Naive thymus-derived CD4-positive, alpha-beta T cell (primary cell): ENCODE measurements around the gene CHKB. TPM values are rescaled to one million over a fixed set of nuclear protein-coding genes. Genes with fewer than 3 reads are reported as not detected.

Source experiments
- ATAC-seq: fragments of 150-1000 bp; cut with Tn5 transposase; 2 replicates; pipeline ENCODE4 v1.10.0; 2021; ENCODE audit warnings: mild to moderate bottlenecking, moderate library complexity
- CTCF ChIA-PET: fragments of 350-600 bp; sonication (Branson Sonifier 250); formaldehyde crosslinking; loops from one replicate; lab custom pipeline; 2021; ENCODE audit warnings: antibody characterized with exemption; lab: Charles Lee
- POLR2A ChIA-PET: fragments of 350-600 bp; sonication (Branson Sonifier 250); formaldehyde crosslinking; loops from one replicate; lab custom pipeline; 2021; ENCODE audit warnings: antibody characterized with exemption, inconsistent platforms; lab: Charles Lee
- DNase-seq, 9 donors: peaks; one replicate each; pipeline versions ENCODE4 v3.0.0 to v3.0.0-alpha.2; 2020 to 2022; ENCODE audit warnings: mixed read lengths in 1 of 9
- H3K27ac ChIP-seq: one replicate; pipeline ENCODE4 v1.7.0; 2013; ENCODE audit warnings: mild to moderate bottlenecking, low read depth, low read length, moderate library complexity
- H3K27me3 ChIP-seq, 2 donors: one replicate each; pipeline ENCODE4 v1.7.0; 2013; ENCODE audit warnings: low read length in 2 of 2, mild to moderate bottlenecking in 2 of 2, moderate library complexity in 2 of 2; ENCODE audit not compliant: control insufficient read depth in 2 of 2, insufficient read depth in 2 of 2
- H3K36me3 ChIP-seq, 3 experiments: 1 replicate in 2 of 3; 2 replicates in 1 of 3; pipeline ENCODE4 v1.7.0; 2013; ENCODE audit warnings: low read length in 3 of 3, mild to moderate bottlenecking in 3 of 3, moderate library complexity in 1 of 3; ENCODE audit not compliant: insufficient read depth in 3 of 3, control insufficient read depth in 2 of 3
- H3K4me1 ChIP-seq, 2 donors: one replicate each; pipeline ENCODE4 v1.7.0; 2013; ENCODE audit warnings: low read length in 2 of 2, mild to moderate bottlenecking in 2 of 2, moderate library complexity in 1 of 2; ENCODE audit not compliant: control insufficient read depth in 2 of 2, insufficient read depth in 2 of 2
- H3K4me3 ChIP-seq: 2 replicates; pipeline ENCODE4 v1.7.0; 2013; ENCODE audit warnings: mild to moderate bottlenecking, low read length
- H3K9me3 ChIP-seq, 3 experiments: 1 replicate in 2 of 3; 2 replicates in 1 of 3; pipeline ENCODE4 v1.7.0; 2013; ENCODE audit warnings: low read length in 3 of 3; ENCODE audit not compliant: control insufficient read depth in 2 of 3
- H3K27ac Mint-ChIP-seq, 9 donors: one replicate each; pipeline ENCODE4 v1.8.0; 2020 to 2022; ENCODE audit warnings: mixed read lengths in 9 of 9, mild to moderate bottlenecking in 8 of 9, moderate library complexity in 5 of 9, inconsistent platforms in 2 of 9
- H3K27me3 Mint-ChIP-seq, 5 donors: one replicate each; pipeline ENCODE4 v1.8.0; 2021 to 2022; ENCODE audit warnings: mixed read lengths in 5 of 5, mild to moderate bottlenecking in 1 of 5
- H3K36me3 Mint-ChIP-seq, 5 donors: one replicate each; pipeline ENCODE4 v1.8.0; 2020 to 2022; ENCODE audit warnings: mixed read lengths in 5 of 5, mild to moderate bottlenecking in 3 of 5, inconsistent platforms in 1 of 5
- H3K4me1 Mint-ChIP-seq, 7 donors: one replicate each; pipeline ENCODE4 v1.8.0; 2020 to 2022; ENCODE audit warnings: mixed read lengths in 7 of 7, mild to moderate bottlenecking in 3 of 7, inconsistent platforms in 1 of 7
- H3K4me3 Mint-ChIP-seq, 10 donors: one replicate each; pipeline ENCODE4 v1.8.0; 2020 to 2022; ENCODE audit warnings: mild to moderate bottlenecking in 10 of 10, mixed read lengths in 10 of 10, moderate library complexity in 6 of 10, inconsistent platforms in 2 of 10
- H3K9me3 Mint-ChIP-seq, 11 donors: one replicate each; pipeline ENCODE4 v1.8.0; 2020 to 2022; ENCODE audit warnings: mixed read lengths in 11 of 11, mild to moderate bottlenecking in 4 of 11, inconsistent platforms in 1 of 11, moderate library complexity in 1 of 11
- intact Hi-C, 2 donors: fragments of 100-400 bp; cut with micrococcal nuclease; formaldehyde crosslinking; loops; one replicate each; pipeline ENCODE4 v1.15.1; 2023
- polyA plus RNA-seq, 2 donors: library from polyadenylated mRNA; unstranded; fragments of 300-500 nt; fragmentation: Illumina TruSeq; gene quantifications; one replicate each; pipeline ENCODE4 v1.2.3, GENCODE V29; 2021
- total RNA-seq, 6 experiments: library from RNA in 5 of 6; stranded (reverse) in 5 of 6; gene quantifications; 1 replicate in 5 of 6; 2 replicates in 1 of 6; pipeline ENCODE4 v1.2.3 and lab custom pipeline; 2021 to 2026

Gene CHKB
- total and polyA plus RNA-seq, 7 experiments from 2014 or later, result 24.2 to 214 (median 158) TPM

DNA sequence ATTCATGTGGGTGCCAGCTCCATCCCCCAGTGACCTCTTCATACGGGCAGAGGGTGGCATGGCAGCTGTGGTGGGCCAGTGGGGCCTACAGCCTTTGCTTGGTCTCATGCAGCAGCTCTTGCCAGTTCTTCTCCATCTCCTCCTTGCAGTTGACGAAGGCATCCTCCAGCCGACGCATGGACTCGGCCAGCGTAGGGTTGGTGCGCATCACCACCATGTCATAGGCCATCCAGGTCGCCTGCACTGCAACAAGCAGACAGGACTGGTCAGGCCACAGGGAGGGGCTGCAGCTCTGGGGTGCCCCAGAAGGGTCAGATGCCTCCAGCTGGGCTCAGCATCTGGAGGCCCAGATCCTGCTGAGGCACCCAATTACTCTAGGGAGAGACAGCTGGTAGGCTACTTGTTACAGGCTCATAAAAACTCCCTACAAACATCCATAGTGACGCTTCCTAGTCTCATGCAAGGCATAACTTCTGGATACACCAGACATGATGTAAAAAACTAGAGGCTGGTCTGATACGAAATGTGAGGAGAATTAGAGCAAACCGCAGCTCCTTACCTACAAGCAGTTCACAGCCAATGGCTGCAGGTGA, 31.4 kb downstream of the CHKB start:
- Mint-ChIP-seq H3K36me3 (peaks cover 0 to 10% (median 0%) of the 10 kb centered on the region in 5 donors), H3K27ac (peak overlapping the region in 6 of 9 donors; percentile 25 to 87 (median 70)), H3K4me1 (peaks cover 16 to 22% (median 17%) of the 10 kb centered on the region in 7 donors), H3K27me3 (peaks cover 0 to 5% (median 0%) of the 10 kb centered on the region in 5 donors), H3K4me3 (peak overlapping the region in 8 of 10 donors; percentile 32 to 88 (median 50)), H3K9me3 (peaks cover 0 to 2% (median 0%) of the 10 kb centered on the region in 11 donors)
- ATAC-seq (no peak), DNase-seq (no peak)
- Histone ChIP-seq H3K9me3 (no peaks in the 10 kb centered on the region), H3K4me3 (no peak overlapping the region), H3K27me3 (no peaks in the 10 kb centered on the region), H3K36me3 (no peaks in the 10 kb centered on the region), H3K27ac (no peak overlapping the region), H3K4me1 (peaks cover 14 to 22% of the 10 kb centered on the region in 2 donors)
- ChIA-PET POLR2A (interaction anchor here (0.6 to 6.3 kb wide), 7 partner anchors 8 to 40 kb away, joined by 3 to 77 read pairs (median 5); partner anchors contain the start of genes SCO2, SYCE3 and TYMP), CTCF (interaction anchor here (0.7 to 4.3 kb wide), 5 partner anchors 9 to 70 kb away, joined by 3 to 31 read pairs (median 3); partner anchors contain the start of gene SCO2)
- intact Hi-C loops, result no loop called here

DNA sequence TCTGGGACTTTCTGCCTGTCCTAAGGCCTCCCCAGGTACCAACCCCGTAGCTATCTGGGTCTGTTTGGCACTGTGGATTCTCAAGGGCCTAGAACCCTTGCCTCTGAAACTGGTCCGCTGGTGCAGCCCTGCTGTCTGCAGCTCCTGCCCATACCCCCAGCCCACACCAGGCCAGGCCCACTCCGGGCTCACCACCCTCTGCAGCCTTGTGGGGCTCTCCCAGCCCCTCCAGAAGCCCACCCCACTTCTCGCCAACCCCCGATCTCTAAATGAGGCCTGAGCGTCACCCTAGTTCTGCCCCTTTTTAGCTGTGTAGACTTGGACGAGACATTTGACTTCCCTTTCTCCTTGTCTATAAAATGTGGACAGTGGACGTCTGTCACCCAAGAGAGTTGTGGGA, 32.3 kb downstream of the CHKB start:
- Mint-ChIP-seq H3K9me3 (peaks cover 0 to 2% (median 0%) of the 10 kb centered on the region in 11 donors), H3K4me1 (peaks cover 20 to 30% (median 25%) of the 10 kb centered on the region in 7 donors), H3K36me3 (peaks cover 0 to 10% (median 0%) of the 10 kb centered on the region in 5 donors), H3K27me3 (peaks cover 0 to 3% (median 0%) of the 10 kb centered on the region in 5 donors), H3K4me3 (peak overlapping the region; percentile 69 to 88 (median 82)), H3K27ac (peak overlapping the region; percentile 8 to 89 (median 80))
- ATAC-seq (no peak), DNase-seq (no peak)
- no peak overlapping the region for H3K27ac ChIP-seq
- H3K4me1 ChIP-seq, result peaks cover 18 to 30% of the 10 kb centered on the region in 2 donors
- no peaks in the 10 kb centered on the region for H3K36me3 ChIP-seq
- no peaks in the 10 kb centered on the region for H3K27me3 ChIP-seq
- intact Hi-C loops, result no loop called here
- ChIA-PET POLR2A (interaction anchor here (0.7 to 6.3 kb wide), 9 partner anchors 9 to 70 kb away, joined by 3 to 77 read pairs (median 4); partner anchors contain the start of genes SCO2, SYCE3 and TYMP), CTCF (interaction anchor here (0.7 to 4.3 kb wide), 4 partner anchors 15 to 71 kb away, joined by 3 to 31 read pairs (median 3); partner anchors contain the start of gene SCO2)
- no peaks in the 10 kb centered on the region for H3K9me3 ChIP-seq
- H3K4me3 ChIP-seq, result no peak overlapping the region

- H3K4me1 Mint-ChIP-seq, result peaks cover 31 to 43% (median 33%) of the 10 kb centered on the region in 7 donors
Measured at GRCh38 chr22:50548921-50549790, 33.5 kb downstream of the CHKB start.

DNA sequence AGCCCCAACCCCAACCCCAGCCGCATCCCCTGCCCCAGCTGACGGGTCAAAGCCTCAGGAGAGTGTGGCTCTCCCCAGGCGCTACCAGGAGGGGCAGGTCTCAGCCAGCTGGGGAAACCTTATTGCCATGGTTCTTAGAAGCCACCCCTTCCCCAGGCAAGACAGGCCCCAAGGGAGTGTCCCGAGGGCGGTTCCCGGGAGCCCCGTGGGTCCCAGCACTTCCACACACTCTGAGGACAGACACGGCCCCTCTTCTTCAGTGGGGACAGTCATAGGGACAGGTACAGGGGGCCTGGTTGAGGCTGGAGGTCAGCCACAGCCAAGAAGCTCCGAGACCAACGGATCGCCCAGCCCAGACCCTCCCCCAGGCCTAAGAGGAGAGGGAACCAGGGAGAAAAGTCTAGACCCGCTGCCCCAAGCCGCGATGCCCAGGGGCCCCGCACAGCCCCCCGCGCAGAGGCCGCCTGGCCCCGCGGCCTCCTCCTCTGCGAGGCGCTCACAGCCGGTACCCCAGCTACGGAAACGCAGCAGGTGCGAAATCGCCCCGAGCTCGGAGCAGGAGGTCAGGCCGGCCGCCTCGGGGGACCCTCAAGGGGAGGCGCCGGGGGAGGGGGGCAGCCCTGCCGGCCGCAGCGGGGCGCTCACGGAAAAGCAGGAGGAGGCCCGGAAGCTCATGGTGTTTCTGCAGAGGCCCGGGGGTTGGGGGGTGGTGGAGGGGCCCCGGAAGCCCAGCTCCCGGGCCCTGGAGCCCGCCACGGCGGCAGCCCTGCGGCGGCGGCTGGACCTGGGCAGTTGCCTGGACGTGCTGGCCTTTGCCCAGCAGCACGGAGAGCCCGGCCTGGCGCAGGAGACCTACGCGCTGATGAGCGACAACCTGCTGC, 34.4 kb downstream of the CHKB start:
- Histone ChIP-seq H3K4me3 (peak overlapping the region; percentile 69), H3K4me1 (peaks cover 35 to 46% of the 10 kb centered on the region in 2 donors), H3K9me3 (no peaks in the 10 kb centered on the region), H3K27me3 (no peaks in the 10 kb centered on the region), H3K27ac (peak overlapping the region; percentile 90), H3K36me3 (no peaks in the 10 kb centered on the region)
- Mint-ChIP-seq H3K36me3 (peaks cover 0 to 10% (median 0%) of the 10 kb centered on the region in 5 donors), H3K9me3 (peaks cover 0 to 2% (median 0%) of the 10 kb centered on the region in 11 donors), H3K27ac (peak overlapping the region; percentile 62 to 92 (median 79)), H3K4me1 (peaks cover 31 to 43% (median 33%) of the 10 kb centered on the region in 7 donors), H3K4me3 (peak overlapping the region; percentile 55 to 88 (median 68)), H3K27me3 (no peaks in the 10 kb centered on the region)
- ChIA-PET CTCF (interaction anchor here (0.7 to 4.3 kb wide), 10 partner anchors 9 to 304 kb away, joined by 3 to 31 read pairs (median 4); partner anchors contain the start of genes SCO2 and TUBGCP6), POLR2A (interaction anchor here (0.6 to 6.3 kb wide), 21 partner anchors 10 to 91 kb away, joined by 3 to 77 read pairs (median 5); partner anchors contain the start of genes ARSA, LMF2, NCAPH2 and SCO2)
- peak in 8 of 9 donors; percentile 55 to 76 (median 68) for DNase-seq
- intact Hi-C loops, result loop anchor here (1.0 kb wide), 4 partner anchors 9 to 72 kb away; partner anchors contain the start of genes CHKB (in 2 of the 2) and SYCE3 (in 1 of the 2)
- peak; percentile 65 for ATAC-seq

More at GRCh38 chr22:50548921-50549790, 33.5 kb downstream of the CHKB start:
- intact Hi-C loops, result loop anchor here (1.0 kb wide), 4 partner anchors 10 to 71 kb away; partner anchors contain the start of genes CHKB (in 2 of the 2) and SYCE3 (in 1 of the 2)
- Mint-ChIP-seq H3K27ac (peak overlapping the region; percentile 40 to 87 (median 84)), H3K36me3 (peaks cover 0 to 10% (median 0%) of the 10 kb centered on the region in 5 donors), H3K9me3 (peaks cover 0 to 2% (median 0%) of the 10 kb centered on the region in 11 donors), H3K27me3 (no peaks in the 10 kb centered on the region), H3K4me3 (peak overlapping the region; percentile 64 to 88 (median 82))
- H3K27ac ChIP-seq, result peak overlapping the region; percentile 90
- peaks cover 30 to 42% of the 10 kb centered on the region in 2 donors for H3K4me1 ChIP-seq
- no peaks in the 10 kb centered on the region for H3K9me3 ChIP-seq
- peak overlapping the region; percentile 69 for H3K4me3 ChIP-seq
- no peaks in the 10 kb centered on the region for H3K27me3 ChIP-seq
- DNase-seq, result no peak
- no peaks in the 10 kb centered on the region for H3K36me3 ChIP-seq
- ChIA-PET CTCF (interaction anchor here (1.0 to 4.3 kb wide), 7 partner anchors 10 to 305 kb away, joined by 3 to 31 read pairs (median 7); partner anchors contain the start of genes SCO2 and TUBGCP6), POLR2A (interaction anchor here (0.7 to 6.3 kb wide), 16 partner anchors 9 to 90 kb away, joined by 3 to 77 read pairs (median 5); partner anchors contain the start of genes ARSA, SCO2, SYCE3 and TYMP)
- peak; percentile 8 for ATAC-seq

DNA sequence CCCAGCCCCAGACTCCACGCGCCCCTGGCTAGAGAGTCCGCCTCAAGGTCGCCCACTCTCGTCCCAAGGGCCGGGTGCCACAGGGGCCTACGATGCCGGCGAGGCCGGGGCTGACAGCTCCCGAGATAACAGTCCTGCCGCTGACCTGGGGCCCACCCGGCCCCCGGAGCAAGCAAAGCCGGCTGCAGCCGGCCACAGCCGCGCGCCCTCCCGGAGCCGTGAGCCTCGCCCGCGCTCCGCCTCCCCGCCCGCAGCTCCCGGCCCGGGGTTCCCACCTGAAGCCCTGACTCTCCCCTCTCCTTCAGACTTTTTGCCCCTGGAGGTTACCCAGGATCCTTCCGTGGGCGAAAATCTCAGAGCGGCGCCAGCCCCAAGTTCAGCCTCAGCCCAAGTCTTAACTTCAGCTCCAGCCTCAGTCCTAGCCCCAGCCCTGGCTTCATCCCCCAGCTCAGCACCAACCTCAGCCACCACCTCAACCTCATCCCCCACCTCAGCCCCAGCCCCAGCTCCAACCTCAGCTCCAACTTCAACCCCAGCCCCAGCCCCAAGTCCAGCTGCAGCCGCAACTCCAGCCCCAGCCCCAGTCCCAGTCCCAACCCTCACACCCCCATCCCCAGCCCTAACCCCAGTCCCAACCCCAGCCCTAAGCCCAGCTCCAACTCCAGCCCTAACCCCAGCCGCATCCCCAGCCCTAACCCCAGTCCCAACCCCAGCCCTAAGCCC, 35.2 kb downstream of the CHKB start:
- ATAC-seq, result no peak
- POLR2A ChIA-PET, result interaction anchor here (0.6 to 6.3 kb wide), 14 partner anchors 9 to 76 kb away, joined by 3 to 77 read pairs (median 6); partner anchors contain the start of genes SCO2, SYCE3 and TYMP

More for the DNA sequence above, 35.2 kb downstream of the CHKB start:
- Histone ChIP-seq H3K27me3 (no peaks in the 10 kb centered on the region), H3K27ac (no peak overlapping the region), H3K36me3 (no peaks in the 10 kb centered on the region), H3K4me1 (peaks cover 35 to 46% of the 10 kb centered on the region in 2 donors), H3K4me3 (no peak overlapping the region), H3K9me3 (no peaks in the 10 kb centered on the region)
- no peak for DNase-seq
- peak overlapping the region in 5 of 9 donors; percentile 48 to 87 (median 77) for H3K27ac Mint-ChIP-seq
- no peaks in the 10 kb centered on the region for H3K27me3 Mint-ChIP-seq
- H3K36me3 Mint-ChIP-seq, result peaks cover 0 to 13% (median 0%) of the 10 kb centered on the region in 5 donors
- H3K9me3 Mint-ChIP-seq, result peaks cover 0 to 3% (median 0%) of the 10 kb centered on the region in 11 donors
- H3K4me1 Mint-ChIP-seq, result peaks cover 32 to 46% (median 34%) of the 10 kb centered on the region in 7 donors
- intact Hi-C loops, result no loop called here
- peak overlapping the region in 6 of 10 donors; percentile 25 to 88 (median 58) for H3K4me3 Mint-ChIP-seq
- CTCF ChIA-PET, result interaction anchor here (1.6 to 4.3 kb wide), 5 partner anchors 8 to 73 kb away, joined by 6 to 31 read pairs (median 7); partner anchors contain the start of genes SCO2 and SYCE3
